ENCODE measurements around the gene SLC16A8. TPM values are rescaled to one million over a fixed set of nuclear protein-coding genes. Genes with fewer than 3 reads are reported as not detected.
"Not testable (repeated sequence)": the region's sequence is repeated elsewhere in the genome, so short reads cannot be mapped to it uniquely, and the experiment has no call there.

Gene SLC16A8
- total RNA-seq, 1 donor from 2014 or later, result 0.16 TPM

- DNase-seq, result no peak
Observed at GRCh38 chr22:38086001-38086845, 2.2 kb upstream of the SLC16A8 start.

GRCh38 chr22:38085501-38085900 is 1.5 kb upstream of the SLC16A8 start:
- DNase-seq, result no peak

DNA sequence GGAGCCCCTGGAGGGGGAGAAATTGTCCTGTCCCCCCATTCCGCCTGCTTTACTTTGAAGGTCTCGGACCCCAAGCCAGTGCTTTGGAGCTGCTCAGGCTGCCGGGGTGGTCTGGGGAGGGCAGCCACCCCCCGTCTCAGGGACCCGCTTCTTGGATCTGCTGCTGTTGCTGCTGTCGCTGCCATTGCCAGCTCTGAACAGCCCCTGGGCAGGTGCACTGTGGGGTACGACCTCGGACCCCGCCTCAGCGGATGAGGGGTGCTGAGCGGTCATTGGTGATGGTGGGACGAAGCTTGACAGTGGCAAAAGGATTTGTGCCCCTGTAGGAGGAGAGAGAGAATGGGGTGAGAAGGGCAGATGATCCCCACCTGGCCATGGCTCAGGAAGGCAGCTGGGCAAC is 1.1 kb upstream of the SLC16A8 start:
- no peak for DNase-seq

DNA sequence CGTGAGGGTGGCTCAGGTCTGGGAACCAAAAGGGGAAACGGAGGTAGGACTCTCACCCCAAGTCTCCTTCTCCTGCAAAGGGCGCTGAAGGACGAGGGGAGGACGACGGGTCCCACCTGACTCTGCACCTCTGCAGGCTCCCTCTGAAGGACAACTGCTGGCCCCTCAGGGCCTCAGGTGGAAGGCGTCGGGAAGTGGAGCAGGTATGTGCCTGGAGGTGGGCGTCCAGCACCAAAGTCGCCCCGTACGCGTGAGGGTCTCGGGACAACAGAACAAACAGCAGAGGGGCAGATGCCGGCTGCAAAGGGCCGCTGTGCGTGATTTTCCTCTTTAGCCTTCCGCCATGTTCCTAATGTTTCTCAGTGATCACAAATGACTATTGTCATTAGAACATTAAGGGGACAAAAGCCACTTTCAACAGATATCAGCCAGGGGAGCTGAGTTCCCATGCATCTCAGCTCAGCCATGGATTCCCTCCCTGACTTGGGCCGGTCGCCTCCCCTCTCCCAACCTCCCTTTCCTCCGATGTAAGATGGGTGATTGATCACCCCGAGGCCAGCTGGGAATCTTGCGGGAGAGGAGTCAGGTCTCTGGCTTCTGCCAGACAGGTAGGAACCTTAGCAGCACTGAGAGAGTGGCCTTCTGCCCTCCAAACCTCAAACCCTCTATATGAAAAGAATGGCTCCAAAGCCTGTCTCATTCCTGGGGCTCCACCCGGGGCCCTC is 836 bp downstream of the SLC16A8 start:
- no peak for DNase-seq

DNA sequence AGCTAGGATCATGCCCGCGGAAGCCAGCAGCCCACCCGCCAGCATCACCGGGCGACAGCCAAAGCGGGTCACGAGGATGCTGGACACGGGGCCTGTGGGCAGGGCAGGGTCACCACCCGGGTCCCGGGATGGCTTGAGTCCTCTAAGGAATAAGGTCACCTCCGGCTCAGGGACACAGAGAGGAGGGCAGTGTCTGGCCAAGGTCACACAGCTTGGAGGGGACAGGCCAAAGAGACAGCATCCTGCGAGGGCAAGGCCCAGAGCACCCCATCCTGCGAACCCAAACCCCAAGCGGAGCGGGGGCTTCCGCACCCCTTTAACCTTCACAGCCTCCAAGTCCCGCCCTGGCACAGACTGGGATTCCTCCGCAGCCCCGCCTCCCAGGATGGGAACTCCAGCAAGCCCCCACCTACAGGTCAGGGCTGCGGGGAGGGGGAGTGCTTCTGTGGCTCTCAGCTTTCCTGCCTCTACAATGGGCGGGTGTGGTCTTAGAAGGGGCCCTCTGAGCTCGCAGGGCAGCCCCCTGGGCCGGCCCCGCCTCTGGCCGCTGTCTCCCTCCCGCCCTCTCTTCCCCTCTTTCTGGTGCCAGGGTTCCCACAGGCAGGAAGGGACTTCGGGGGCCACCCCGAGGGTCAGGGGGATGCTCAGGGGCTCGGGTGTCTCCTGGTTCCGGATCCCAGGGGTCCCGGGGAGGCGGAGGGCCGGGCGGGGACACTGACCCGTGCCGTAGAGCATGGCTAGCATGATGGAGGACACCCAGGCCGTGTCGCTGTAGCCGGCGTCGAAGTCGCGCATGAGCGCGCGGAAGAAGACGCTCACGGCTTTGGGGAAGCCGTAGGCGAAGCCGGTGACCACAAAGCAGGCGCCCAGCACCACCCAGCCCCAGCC is 1.8 kb downstream of the SLC16A8 start:
- DNase-seq, result no peak

DNA sequence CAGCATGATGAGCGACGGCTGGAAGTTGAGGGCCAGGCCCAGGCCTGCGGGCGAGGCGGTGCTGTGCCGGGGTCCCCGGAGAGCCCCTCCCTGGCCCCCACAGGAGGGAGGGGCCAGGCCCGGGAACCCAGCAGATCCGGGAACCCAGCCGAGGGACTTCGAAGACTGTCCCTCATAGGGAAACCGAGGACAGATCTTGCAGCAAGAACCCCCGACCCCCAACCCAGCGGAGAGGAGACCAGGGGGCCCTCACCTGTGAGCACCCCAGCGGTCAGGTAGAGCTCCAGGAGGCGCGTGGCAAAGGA is 2.4 kb downstream of the SLC16A8 start:
- DNase-seq, result no peak

GRCh38 chr22:38080850-38081635 is 2.9 kb downstream of the SLC16A8 start:
- no peak for DNase-seq

DNA sequence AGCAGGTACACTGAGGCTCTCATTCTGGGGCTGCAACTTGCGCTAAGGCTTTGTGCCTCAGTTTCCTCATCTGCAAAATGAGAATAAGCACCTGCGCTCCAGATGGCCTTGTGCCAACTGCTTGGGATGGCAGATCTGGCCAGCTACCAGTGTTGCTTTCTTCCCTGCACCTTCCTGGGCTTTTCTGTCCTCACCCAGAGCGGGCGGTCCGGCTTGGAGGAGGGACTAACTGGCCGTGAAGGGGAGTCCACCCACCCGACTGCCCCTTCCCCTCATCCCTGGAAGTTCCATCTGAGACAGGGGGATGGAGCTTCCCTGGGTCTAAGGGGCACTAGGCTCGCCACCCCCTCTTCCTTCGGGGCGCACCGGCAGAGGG is 3.5 kb downstream of the SLC16A8 start:
- DNase-seq, result no peak

DNA sequence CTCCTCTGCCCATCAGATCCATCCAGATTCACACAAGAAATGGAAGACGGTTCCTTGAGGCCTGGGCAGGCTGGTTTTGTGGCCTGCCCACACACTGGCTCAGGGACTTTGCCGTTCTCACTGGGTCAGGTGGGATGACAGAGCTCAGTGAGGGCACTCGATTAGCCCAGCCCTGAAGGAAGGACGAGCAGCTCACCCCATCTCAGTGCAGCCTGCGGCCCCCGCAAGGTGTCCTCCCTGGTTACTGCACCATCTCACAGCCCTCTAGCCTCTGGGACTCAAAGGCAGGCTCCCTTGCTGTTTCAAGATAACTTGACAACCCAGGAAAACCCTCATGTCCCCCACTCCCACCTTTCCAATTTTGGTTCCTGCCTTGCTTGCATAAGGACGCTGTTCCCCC is 4.2 kb downstream of the SLC16A8 start:
- no peak for DNase-seq

DNA sequence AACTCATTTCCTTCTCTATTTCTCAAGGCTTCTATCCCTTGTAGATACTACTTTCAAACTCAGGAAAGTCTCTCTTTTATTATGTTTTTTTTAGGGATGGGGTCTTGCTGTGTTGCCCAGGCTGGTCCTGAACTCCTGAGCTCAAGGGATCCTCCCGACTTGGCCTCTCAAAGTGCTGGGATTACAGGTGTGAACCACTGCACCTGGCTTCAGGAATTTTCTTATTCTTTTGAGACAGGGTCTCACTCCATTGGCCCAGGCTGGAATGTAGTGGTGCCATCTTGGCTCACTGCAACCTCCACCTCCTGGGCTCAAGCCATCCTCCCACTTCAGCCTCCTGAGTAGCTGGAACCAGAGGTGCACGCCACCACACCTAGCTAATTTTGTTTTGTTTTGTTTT is 4.8 kb downstream of the SLC16A8 start:
- not testable (repeated sequence) for DNase-seq

DNA sequence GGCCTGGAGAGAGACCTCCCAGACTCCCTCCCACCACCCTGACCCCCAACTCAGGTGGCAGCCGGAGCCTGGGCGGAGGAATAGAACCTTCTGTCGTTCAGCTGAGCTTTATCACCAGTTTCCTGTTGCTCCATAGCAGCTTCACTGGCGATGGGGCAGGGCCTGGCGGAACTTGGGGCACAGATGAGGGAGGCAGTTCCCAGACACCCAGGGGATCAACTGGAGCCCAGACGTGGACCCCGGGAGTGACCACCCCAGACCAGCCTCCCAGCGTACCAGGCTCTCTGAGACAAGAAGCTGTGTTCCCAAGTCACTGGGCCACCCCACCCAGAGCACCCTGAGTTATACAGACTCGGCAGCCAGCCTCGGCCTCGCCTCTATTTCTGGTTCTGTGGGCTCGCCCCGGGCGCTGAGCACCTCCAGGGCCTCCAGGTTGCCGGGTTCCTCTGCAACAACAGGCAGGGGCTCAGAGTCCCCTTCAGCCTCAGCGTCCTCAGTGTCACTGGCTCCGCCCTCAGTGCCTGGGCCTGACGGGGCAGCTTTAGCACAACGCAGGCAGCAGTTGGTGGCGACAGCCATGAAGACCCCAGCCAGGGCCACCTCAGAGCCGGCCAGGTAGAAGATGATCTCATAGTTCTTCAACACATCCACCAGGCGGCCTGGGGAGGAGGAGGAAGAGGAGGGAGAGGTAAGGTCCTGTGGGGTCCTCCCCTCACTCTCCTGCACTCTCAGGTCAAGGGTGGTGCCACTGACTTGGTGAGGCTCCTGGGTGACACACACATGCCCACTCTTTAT is 5.7 kb downstream of the SLC16A8 start:
- no peak for DNase-seq

GRCh38 chr22:38077595-38077994 is 6.4 kb downstream of the SLC16A8 start:
- no peak for DNase-seq

DNA sequence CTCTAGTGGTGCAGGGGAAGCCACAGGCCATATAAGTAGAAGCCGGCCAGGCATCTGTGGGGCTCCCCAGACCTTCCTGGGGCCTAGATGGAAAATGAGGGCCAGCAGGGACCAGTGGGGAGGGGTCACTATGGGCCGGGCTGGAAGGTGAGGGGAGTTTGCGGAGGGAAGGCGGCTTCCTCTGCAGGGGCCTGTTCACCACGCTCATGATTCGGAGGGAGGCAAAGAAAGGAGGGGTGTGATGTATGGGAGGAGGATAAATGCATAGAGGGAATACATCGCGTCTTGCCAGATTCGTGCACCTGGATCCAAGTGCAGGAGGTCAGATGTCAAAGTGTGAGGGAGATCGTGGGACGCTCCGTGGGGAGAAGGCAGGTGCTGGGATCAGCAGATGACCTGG is 6.9 kb downstream of the SLC16A8 start:
- no peak for DNase-seq

DNA sequence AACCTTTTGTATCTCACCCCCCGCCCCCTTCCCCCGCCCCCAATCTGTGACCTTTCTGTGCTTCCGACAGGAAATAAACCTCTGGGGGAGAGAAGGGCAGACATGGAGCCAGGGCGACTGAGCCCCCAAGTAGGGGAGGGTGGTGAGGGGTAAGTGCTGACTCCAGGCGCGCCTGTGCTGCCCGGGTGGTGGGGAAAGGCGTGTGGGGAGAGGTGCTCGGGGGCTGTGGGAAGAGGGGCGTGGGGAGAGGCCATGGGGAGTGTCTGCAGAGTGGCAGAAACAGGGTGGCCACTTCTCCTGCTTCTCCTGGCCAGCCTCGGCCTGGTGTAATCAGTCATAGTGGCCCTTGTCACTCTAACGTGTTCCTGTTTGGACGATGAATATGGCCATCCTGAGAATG is 8.0 kb downstream of the SLC16A8 start:
- no peak for DNase-seq

DNA sequence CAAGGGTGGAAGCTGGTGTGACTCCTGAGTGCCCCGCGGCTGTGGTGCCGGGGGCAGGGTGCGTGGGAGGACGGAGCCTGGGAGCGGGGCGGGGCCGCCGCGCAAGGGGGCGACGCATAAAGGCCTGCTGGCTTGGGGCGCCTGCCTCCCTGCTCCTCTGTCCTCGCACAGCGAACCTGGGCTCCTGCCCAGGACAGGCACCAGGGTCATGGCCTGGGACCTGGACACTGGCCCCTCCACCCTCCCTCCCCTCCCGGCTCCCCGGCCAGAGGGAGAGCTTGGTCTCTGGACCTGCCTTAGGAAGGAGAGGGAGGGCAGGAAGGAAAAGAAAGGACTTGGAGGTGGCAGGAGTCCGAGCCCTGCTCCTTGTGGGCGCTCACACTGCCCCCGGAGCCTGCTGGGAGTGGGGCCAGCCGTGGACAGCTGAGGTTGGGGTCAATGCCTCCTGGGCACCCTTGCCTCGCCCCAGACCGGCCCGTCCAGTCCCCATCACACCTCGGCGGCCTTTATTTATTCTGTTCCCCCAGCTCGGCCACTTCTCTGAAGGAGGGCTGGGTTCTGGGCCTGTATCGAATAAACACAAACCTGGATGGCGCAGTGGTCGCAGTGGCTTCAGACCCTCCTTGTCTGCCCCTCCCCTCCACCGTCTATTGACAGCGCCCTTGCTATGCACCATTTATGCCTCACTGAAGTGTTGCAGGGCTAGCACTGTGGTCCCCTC is 8.7 kb downstream of the SLC16A8 start:
- no peak for DNase-seq

DNA sequence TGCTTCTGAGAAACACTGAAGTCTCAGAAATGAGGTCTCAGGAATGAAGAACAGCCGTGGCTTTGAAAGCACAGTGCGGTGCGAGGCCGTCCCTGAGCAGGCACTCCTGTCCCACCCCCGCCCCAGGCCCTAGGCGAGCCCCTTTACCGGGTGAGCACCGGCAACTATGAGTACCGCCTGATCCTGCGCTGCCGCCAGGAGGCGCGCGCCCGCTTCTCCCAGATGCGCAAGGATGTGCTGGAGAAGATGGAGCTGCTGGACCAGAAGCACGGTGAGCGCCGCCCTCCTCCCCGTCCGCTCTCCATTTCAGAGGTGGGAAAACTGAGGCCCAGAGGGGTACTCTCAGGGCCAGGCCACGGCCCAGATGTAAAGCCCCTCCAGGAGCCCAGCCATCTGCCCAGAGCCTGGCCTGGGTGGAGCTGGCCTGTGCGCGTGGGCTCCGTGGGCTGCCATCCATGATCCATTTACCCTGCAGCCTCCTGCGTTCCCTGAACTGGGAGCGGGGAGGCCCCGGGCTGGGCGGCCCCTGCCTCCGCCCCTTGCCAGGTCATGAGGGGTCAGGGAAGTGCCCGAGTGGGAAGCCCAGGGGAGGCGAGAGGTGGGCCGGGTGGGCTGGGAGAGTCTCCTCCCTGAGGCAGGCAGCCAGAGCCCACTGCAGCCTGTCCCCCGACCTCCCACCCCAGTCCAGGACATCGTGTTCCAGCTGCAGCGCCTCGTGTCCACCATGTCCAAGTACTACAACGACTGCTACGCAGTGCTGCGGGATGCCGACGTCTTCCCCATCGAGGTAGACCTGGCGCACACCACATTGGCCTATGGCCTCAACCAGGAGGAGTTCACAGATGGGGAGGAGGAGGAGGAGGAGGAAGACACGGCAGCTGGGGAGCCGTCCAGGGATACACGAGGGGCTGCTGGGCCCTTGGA is 9.5 kb downstream of the SLC16A8 start:
- no peak for DNase-seq

GRCh38 chr22:38073150-38074130 is 10.5 kb downstream of the SLC16A8 start:
- DNase-seq, result no peak

All from occipital lobe (tissue), 2 donors.